NCI-H146 (cell line): ENCODE measurements around the gene KCND3.

Experiments
- DNase-seq: peaks from one replicate; lab custom pipeline; 2025; lab: John Stamatoyannopoulos, UW

Gene KCND3

GRCh38 chr1:111882986-111883560, 106.4 kb downstream of the KCND3 start:
- no peak for DNase-seq

GRCh38 chr1:111882559-111882958, 106.9 kb downstream of the KCND3 start:
- no peak for DNase-seq

- peak; percentile 15 for DNase-seq
Measured at GRCh38 chr1:111880881-111881837, 108.3 kb downstream of the KCND3 start.

- no peak for DNase-seq
Measured at GRCh38 chr1:111879081-111879480, 110.4 kb downstream of the KCND3 start.

DNA sequence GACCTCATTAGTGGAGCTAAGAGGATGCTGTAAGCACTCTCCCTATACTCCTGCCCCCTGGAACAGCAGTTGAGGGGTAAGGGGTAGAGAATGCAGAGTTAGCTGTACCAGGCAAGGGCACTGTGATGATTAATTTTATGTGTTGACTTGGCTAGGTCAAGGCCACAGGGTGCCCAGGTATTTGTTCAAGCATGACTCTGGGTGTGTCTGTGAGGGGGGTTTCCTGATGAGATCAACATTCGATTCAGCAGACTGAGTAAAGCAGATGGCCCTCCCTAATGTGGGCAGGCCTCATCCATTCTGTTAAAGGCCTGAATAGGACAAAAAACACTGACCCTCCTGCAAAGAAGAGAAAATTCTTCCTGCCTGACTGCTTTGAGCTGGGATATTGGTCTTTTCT, 110.8 kb downstream of the KCND3 start:
- DNase-seq = peak; percentile 73

- DNase-seq = peak; percentile 29
Measured at GRCh38 chr1:111878091-111878490, 111.4 kb downstream of the KCND3 start.

DNA sequence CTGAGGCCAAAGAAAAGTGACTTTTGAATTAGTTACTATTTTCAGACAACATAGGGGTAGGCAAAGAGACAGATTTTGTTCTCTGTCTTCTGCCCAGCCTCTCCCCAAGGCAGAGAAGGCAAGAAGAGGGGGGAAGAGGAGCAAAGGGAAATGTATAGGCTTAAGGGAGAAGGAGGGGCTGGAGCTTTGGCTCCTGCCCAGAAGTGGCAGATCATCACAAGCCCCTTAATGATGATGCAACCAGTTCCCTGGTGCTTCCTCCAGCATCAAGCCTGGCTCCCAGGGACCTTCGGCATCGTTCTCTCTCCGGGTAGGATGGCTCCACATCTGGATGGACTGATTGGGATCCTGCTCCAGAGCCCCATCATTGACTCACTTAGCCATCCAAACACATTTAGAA, 112.8 kb downstream of the KCND3 start:
- DNase-seq = no peak

DNA sequence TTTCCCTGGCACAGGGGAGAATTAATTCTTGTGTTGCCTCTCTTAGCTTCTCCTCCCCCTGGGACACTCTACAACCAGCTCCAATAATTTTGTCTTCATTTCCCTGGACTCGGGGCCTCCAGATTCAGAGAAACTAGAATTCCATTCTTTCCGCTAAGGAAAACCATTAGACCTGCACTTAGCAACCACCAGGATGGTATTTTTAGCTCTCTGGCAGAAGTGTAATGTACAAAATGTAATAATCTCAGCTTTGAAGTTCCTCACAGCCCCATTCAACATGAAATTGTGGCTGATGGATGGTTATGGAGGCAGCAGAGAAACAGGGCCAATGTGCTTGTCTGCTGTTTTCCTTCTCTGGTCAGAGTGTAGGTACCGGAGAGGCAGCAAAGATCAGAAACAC, 113.8 kb downstream of the KCND3 start:
- DNase-seq = no peak

GRCh38 chr1:111873460-111874030, 115.9 kb downstream of the KCND3 start:
- DNase-seq = no peak

DNA sequence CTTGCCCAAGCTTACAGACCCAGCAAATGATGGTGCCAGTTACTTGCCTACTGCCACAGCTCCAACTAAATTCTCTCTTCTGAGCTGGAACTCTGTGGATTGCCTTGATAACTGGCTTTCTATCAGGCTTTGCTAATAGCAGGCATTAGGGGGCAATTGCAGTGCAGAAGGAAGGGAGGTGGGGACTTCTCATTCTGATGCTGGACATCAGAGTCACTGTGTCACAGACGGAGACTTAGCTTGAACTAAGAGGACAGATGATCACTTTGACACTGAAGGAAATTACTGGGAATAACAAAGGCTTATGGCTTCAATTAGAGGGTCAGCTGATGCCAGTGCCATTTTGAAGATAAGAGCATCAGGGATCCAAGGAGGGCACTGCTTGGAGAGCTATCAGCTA, 119.3 kb downstream of the KCND3 start:
- no peak for DNase-seq

- DNase-seq = no peak
Measured at GRCh38 chr1:111867868-111868440, 121.5 kb downstream of the KCND3 start.

GRCh38 chr1:111864862-111865261, 124.6 kb downstream of the KCND3 start:
- DNase-seq = no peak

DNA sequence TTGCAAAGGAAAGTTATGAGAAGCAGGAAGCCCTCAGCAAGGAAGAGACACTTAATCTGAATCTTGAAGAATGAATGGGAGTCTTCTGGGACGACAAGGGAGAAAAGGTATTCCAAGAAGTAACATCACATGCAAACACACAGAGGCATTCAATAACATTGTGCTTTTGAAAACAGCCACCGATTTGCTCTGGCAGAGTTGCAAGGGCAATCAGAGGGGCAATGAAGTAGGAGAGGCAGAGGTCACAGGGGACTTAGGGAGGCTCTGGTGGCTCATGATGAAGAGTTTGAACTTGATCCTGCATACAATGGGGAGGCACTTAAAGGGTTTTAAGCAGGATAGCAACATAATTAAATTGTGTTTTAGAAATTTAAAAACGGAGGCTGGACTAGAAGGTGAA, 126.1 kb downstream of the KCND3 start:
- DNase-seq = no peak

GRCh38 chr1:111862599-111862998, 126.9 kb downstream of the KCND3 start:
- DNase-seq = no peak

DNA sequence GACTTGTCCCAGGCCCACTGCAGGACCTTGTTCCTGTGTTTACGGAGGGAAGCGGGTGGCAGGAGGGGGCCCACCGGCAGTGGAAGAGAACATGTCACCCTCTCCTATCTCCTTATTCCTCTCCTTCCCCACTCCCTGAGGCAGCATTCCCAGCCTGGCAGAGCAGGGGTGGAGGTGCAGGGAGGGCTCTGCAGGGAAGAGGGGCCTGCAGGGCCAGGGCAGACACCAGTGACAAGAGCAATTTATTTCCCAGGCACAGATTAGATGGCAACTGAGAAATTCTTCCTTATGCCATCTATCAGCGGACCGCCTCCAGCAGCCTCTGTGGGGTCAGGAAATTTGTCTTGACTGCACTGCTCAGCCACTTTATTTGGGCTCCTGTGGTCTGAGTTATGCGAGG, 127.9 kb downstream of the KCND3 start:
- DNase-seq = no peak

DNA sequence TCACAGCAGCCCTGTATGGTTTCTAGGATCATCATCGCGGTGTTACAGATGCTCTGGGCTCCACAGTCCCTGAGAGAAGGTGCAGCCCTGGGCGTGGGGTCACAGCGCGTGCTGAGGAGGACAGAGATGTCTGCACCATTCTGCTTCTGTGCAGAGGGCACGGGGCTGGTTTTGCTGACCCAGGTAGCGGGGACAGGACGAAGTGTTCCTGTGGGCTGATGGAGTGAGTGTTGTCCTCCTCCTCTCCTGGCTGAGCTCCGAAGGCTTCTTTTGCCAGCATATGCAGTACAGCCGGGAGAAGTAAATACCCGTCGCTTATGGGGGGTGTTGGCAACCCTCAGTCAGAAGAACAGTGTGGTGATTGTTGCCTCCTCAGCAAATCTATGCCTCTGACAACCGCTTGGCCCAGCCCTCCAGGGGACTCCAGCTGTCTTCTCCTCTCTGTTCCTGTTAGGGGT, 132.2 kb downstream of the KCND3 start:
- no peak for DNase-seq

DNA sequence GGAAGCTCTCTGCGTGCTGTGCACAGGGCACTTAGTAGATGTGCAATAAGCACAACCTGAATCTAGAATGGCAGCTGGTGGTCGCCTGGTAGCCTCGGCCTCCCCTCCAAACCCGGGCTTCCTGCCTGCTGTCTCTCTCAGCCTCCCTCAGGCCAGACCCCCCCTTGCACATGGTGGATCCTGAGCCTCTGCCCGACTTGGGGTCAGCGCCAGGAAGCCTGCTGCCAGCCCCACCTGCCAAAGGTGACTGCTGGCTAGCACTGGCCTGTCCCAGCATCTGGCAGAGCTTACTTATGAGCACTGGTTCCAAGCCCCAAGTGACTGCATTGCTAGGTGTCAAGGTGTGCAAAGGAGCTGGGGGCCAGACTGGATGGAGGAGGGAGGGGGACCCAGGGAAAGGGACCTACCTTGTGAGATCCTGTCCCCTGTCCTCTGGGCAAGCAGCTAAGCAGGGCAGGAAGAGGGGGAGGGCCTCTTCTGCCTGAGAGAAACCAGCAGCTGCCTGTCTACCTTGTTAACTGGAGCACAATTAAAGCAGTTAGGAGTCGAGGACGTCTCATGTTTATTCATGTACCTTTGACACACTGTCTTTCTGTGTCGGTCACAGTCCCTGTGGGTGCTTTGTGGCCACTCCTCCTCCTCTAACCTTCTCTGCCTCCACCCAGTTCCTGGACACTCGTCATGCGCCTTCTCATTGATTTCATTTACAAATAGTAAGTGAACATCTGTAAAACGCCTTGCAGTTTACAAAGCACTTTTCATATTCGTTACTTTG, 132.9 kb downstream of the KCND3 start:
- peak; percentile 87 for DNase-seq

DNA sequence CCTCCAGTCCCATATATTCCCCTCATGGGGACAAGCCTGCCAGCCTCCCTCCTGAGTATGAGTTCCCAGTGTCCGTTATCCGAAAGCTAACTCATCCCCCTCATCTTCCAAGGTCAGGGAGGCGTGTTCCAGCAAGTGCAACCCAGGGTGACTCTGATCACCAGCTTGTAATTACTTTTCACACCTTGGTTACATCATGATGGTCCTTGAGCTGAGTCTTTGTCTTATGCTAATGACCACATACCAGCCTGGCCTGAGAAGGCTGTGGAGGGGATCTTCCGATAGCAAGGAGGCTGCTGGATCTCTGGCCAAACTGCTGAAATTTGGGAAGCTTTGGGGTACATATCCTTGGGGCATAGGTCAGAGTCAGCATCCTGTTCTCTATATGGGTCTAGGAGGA, 134.2 kb downstream of the KCND3 start:
- DNase-seq = no peak

DNA sequence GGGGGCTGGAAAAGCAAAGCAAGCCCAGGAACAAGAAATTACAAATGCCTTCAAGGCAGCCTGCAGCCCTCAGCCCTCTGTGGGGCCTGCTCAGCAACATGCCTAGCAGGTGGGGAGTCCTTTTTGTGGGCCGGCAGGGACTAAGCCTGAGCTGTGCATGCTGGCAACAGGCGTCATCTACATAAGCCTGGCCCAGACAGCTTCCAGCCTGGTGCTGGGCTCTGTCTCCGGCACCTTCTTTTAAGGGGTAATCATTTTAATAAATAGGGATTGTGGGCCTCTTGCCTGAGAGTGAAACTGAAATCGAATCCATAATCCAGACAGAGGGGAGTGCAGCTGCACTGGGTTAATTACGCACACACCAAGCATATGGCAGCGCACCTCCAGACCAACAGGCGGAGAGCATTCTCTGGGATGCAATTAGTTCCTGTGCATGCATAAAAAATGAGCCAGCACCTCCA, 137.2 kb downstream of the KCND3 start:
- DNase-seq = peak; percentile 82

- peak; percentile 84 for DNase-seq
Measured at GRCh38 chr1:111851552-111851951, 137.9 kb downstream of the KCND3 start.

- no peak for DNase-seq
Measured at GRCh38 chr1:111850109-111850508, 139.4 kb downstream of the KCND3 start.
